ENCODE measurements around the gene CAPG.

Gene CAPG

GRCh38 chr2:85353876-85354285 is 56.3 kb downstream of the CAPG start:
- DNase-seq (ENCODE audit: extremely low spot score), result peak; percentile 19
- CTCF ChIA-PET, result interaction anchor here (0.6 kb wide), 1 partner anchor 288 kb away, joined by 3 read pairs; no protein-coding TSS in a partner anchor

GRCh38 chr2:85347599-85347998 is 62.6 kb downstream of the CAPG start:
- ChIA-PET POLR2A (interaction anchor here (1.4 kb wide), 1 partner anchor 20 kb away, joined by 4 read pairs; the partner anchor contains the start of gene TGOLN2), CTCF (no interaction called here)
- no peak for DNase-seq (ENCODE audit: extremely low spot score)
- TF ChIP-seq BHLHE40 (IDR thresholded peaks at IDR 0.05; ENCODE audit: borderline replicate concordance), result no peak
- TF ChIP-seq L3MBTL2 (conservative IDR thresholded peaks at IDR 0.05), result no peak
- TF ChIP-seq FOXM1 (IDR thresholded peaks at IDR 0.05; ENCODE audit: borderline replicate concordance), result no peak
- TF ChIP-seq ARNT (IDR thresholded peaks at IDR 0.05), result no peak
- TF ChIP-seq CTBP1 (IDR thresholded peaks at IDR 0.05; ENCODE audit: borderline replicate concordance), result no peak
- TF ChIP-seq PKNOX1 (IDR thresholded peaks at IDR 0.05), result no peak
- no peak for TF ChIP-seq ELF4 (IDR thresholded peaks at IDR 0.05)
- TF ChIP-seq FOXA1 (IDR thresholded peaks at IDR 0.05), result no peak
- TF ChIP-seq LEF1 (IDR thresholded peaks at IDR 0.05; ENCODE audit: borderline replicate concordance), result no peak
- TF ChIP-seq ZNF384 (IDR thresholded peaks at IDR 0.05), result no peak
- TF ChIP-seq SP1 (IDR thresholded peaks at IDR 0.05), result no peak
- TF ChIP-seq SUZ12 (IDR thresholded peaks at IDR 0.05), result no peak
- TF ChIP-seq TARDBP (IDR thresholded peaks at IDR 0.05), result no peak
- no peak for TF ChIP-seq HDGF (IDR thresholded peaks at IDR 0.05; ENCODE audit: borderline replicate concordance)
- TF ChIP-seq NFRKB (IDR thresholded peaks at IDR 0.05), result no peak
- TF ChIP-seq FOXK2 (IDR thresholded peaks at IDR 0.05), result no peak

More at GRCh38 chr2:85353876-85354285, 56.3 kb downstream of the CAPG start:
- TF ChIP-seq SUZ12 (IDR thresholded peaks at IDR 0.05) (no peak), NFRKB (IDR thresholded peaks at IDR 0.05) (no peak), CTBP1 (IDR thresholded peaks at IDR 0.05; ENCODE audit: borderline replicate concordance) (no peak), ARNT (IDR thresholded peaks at IDR 0.05) (no peak), L3MBTL2 (conservative IDR thresholded peaks at IDR 0.05) (peak; percentile 31; the same call in 1 of the 2 replicates)
- POLR2A ChIA-PET, result interaction anchor here (0.6 to 2.6 kb wide), 13 partner anchors 11 to 185 kb away, joined by 3 to 23 read pairs (median 5); partner anchors contain the start of genes MAT2A, SH2D6 and TGOLN2

All from HEK293T (cell line).